Ovary (tissue), 3 donors: ENCODE data around the gene NECAB2.

ENCODE experiments used
- CTCF ChIP-seq, 3 donors: fragments of 450-650 bp in 2 of 3; fragments of 200-600 bp in 1 of 3; IDR thresholded peaks; one replicate each; pipeline versions ENCODE4 v1.5.1 to v1.8.0; 2016 to 2022; ENCODE audit warnings: antibody characterized with exemption in 3 of 3, mild to moderate bottlenecking in 1 of 3
- EP300 ChIP-seq: sonication (generic); formaldehyde crosslinking; IDR thresholded peaks from one replicate; pipeline ENCODE4 v1.6.1; 2017; ENCODE audit warnings: antibody characterized with exemption
- donor health status: DM: no; HTN: no; CAD: no.

DNA sequence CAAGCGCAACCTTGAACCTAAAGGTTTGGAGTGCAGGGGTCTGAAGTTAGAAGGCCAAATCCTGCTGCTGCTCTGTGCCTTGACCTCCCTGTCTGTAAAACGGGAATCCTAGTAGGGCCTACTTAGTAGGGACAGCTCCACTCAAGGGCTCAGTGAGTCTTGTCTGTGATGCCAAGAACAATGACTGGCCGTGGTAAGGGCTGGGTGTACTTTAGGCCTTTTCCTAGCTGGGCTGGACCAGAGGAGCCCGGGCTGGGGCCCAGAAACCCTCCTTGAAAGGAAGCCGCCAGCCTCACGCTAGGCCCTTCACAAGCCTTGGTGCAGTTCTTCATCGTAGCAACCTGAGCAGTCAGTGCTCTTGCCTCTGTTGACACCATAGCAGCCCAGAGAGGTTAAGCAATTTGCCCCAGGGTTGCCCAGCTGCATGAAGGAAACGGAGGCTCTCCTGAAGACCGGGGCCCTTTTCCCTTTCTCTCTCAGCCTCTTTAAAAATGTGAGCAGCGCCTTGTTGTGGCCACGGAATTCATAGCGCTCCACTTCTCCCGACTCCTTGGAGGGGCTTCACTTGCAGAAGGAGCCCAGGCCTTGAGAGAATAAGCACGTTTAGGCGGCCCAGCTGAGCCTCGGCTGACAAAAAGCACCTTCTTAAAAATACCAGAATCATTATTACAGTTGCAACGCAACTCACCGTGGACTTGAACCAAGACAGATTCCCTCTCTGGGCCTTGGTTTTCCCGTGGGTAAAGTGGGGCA, 4.4 kb downstream of the NECAB2 start:
- TF ChIP-seq CTCF (IDR thresholded peaks at IDR 0.05) (no peak), EP300 (no peak)
